ENCODE data around the gene OBSCN. TPM values are rescaled to one million over a fixed set of nuclear protein-coding genes. Genes with fewer than 3 reads are reported as not detected.

The OBSCN gene
- total RNA-seq, 1 experiment from 2014 or later, result 10.5 TPM

DNA sequence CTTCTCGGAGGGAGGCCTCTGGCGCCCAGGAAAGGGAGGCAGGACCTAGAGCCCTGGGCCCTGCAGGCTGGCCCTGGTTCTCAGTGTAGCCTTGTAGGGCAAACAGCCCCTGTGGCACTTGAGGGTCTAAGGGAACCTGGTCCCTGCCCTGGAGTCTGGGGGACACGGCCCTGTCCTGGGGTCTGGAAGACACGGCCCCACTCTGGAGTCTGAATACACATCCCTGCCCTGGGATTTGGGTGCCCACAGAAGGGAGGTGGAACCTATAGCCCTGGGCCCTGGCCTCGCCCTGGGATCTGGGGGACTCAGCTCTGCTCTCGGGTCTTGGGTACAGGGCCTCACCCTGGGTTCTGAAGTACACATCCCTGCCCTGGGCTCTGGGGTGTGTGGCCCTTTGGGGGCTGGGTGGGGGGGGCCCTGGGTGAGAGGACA lies 97.9 kb downstream of the OBSCN start:
- DNase-seq (ENCODE audit: low read depth, low spot score) (no peak), ATAC-seq (no peak)
- Histone ChIP-seq H3K4me1 (ENCODE audit: control insufficient read depth, insufficient read depth, low read length) (no peaks in the 10 kb centered on the region), H3K9me3 (ENCODE audit: control insufficient read depth, insufficient read depth, low read depth, low read length) (peaks cover 8% of the 10 kb centered on the region; the same call in 1 of the 2 replicates), H3K27ac (ENCODE audit: low read length) (no peak overlapping the region), H3K27me3 (ENCODE audit: control insufficient read depth, insufficient read depth, low read length) (no peaks in the 10 kb centered on the region), H3K4me3 (ENCODE audit: low read depth in 2 of 2, low read length in 2 of 2) (no peak overlapping the region), H3K36me3 (ENCODE audit: control insufficient read depth, insufficient read depth, low read length) (no peaks in the 10 kb centered on the region)
- ChIA-PET CTCF (no interaction called here), POLR2A (no interaction called here)
- in situ Hi-C loops (cut with HindIII; ENCODE audit: low pct_unique_long_range_greater_than_20kb, low sequenced_read_pairs), result no loop called here
- TF ChIP-seq CTCF (IDR thresholded peaks at IDR 0.05), result no peak
- TF ChIP-seq TCF7L2 (IDR thresholded peaks at IDR 0.05; ENCODE audit: low read depth, low read length), result no peak
- TF ChIP-seq POLR2AphosphoS5 (IDR thresholded peaks at IDR 0.05; ENCODE audit: low read depth, low read length), result no peak
- TF ChIP-seq, protein P1, sequence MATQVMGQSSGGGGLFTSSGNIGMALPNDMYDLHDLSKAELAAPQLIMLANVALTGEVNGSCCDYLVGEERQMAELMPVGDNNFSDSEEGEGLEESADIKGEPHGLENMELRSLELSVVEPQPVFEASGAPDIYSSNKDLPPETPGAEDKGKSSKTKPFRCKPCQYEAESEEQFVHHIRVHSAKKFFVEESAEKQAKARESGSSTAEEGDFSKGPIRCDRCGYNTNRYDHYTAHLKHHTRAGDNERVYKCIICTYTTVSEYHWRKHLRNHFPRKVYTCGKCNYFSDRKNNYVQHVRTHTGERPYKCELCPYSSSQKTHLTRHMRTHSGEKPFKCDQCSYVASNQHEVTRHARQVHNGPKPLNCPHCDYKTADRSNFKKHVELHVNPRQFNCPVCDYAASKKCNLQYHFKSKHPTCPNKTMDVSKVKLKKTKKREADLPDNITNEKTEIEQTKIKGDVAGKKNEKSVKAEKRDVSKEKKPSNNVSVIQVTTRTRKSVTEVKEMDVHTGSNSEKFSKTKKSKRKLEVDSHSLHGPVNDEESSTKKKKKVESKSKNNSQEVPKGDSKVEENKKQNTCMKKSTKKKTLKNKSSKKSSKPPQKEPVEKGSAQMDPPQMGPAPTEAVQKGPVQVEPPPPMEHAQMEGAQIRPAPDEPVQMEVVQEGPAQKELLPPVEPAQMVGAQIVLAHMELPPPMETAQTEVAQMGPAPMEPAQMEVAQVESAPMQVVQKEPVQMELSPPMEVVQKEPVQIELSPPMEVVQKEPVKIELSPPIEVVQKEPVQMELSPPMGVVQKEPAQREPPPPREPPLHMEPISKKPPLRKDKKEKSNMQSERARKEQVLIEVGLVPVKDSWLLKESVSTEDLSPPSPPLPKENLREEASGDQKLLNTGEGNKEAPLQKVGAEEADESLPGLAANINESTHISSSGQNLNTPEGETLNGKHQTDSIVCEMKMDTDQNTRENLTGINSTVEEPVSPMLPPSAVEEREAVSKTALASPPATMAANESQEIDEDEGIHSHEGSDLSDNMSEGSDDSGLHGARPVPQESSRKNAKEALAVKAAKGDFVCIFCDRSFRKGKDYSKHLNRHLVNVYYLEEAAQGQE (IDR thresholded peaks at IDR 0.05; ENCODE audit: insufficient read depth in 1 of 2, low read depth in 2 of 2, low read length in 1 of 2), result no peak
- TF ChIP-seq SIN3A (IDR thresholded peaks at IDR 0.05; ENCODE audit: borderline replicate concordance, insufficient read depth, low read depth, low read length), result no peak
- intact Hi-C loops (cut with micrococcal nuclease; ENCODE audit: unreplicated experiment), result no loop called here
- no TSS peak for BruUV-seq (replicated peaks)

GRCh38 chr1:228306275-228307217 lies 98.7 kb downstream of the OBSCN start:
- Histone ChIP-seq H3K27me3 (ENCODE audit: control insufficient read depth, insufficient read depth, low read length) (no peaks in the 10 kb centered on the region), H3K27ac (ENCODE audit: low read length) (no peak overlapping the region), H3K4me3 (ENCODE audit: low read depth in 2 of 2, low read length in 2 of 2) (no peak overlapping the region), H3K9me3 (ENCODE audit: control insufficient read depth, insufficient read depth, low read depth, low read length) (peaks cover 8% of the 10 kb centered on the region; the same call in 1 of the 2 replicates), H3K36me3 (ENCODE audit: control insufficient read depth, insufficient read depth, low read length) (no peaks in the 10 kb centered on the region), H3K4me1 (ENCODE audit: control insufficient read depth, insufficient read depth, low read length) (no peaks in the 10 kb centered on the region)
- ATAC-seq (peak; percentile 47), DNase-seq (ENCODE audit: low read depth, low spot score) (no peak)
- in situ Hi-C loops (cut with HindIII; ENCODE audit: low pct_unique_long_range_greater_than_20kb, low sequenced_read_pairs), result no loop called here
- TF ChIP-seq CTCF (IDR thresholded peaks at IDR 0.05) (no peak), TCF7L2 (IDR thresholded peaks at IDR 0.05; ENCODE audit: low read depth, low read length) (no peak), POLR2AphosphoS5 (IDR thresholded peaks at IDR 0.05; ENCODE audit: low read depth, low read length) (no peak)
- no TSS peak for BruUV-seq (replicated peaks)
- POLR2A ChIA-PET, result interaction anchor here (0.5 kb wide), 1 partner anchor 24 kb away, joined by 5 read pairs; no protein-coding TSS in a partner anchor
- CTCF ChIA-PET, result interaction anchor here (0.5 kb wide), 1 partner anchor 300 kb away, joined by 6 read pairs; the partner anchor contains the start of gene WNT3A
- intact Hi-C loops (cut with micrococcal nuclease; ENCODE audit: unreplicated experiment), result no loop called here
